SK-N-SH (cell line): ENCODE measurements around the gene IL12RB1. TPM values are rescaled to one million over a fixed set of nuclear protein-coding genes. Genes with fewer than 3 reads are reported as not detected.

Experiments used
- CTCF ChIA-PET: fragments of 300-600, 350-600 bp; formaldehyde crosslinking; extraction: SDS; loops from one replicate; lab custom pipeline; 2021; lab: Yijun Ruan, JAX
- POLR2A ChIA-PET: fragments of 350-600 bp; sonication (Branson Sonifier 250); formaldehyde crosslinking; extraction: SDS; loops from one replicate; lab custom pipeline; 2020; ENCODE audit warnings: antibody characterized with exemption, inconsistent platforms; lab: Yijun Ruan, JAX
- DNase-seq: peaks from one replicate; pipeline ENCODE4 v3.0.0; 2012
- H2AFZ ChIP-seq: fragments of 200-600 bp; sonication (generic); 2 replicates; pipeline ENCODE4 v1.8.1; 2016; ENCODE audit warnings: antibody characterized with exemption, mild to moderate bottlenecking, low read depth
- H3F3A ChIP-seq: fragments of 200-600 bp; sonication (generic); replicated peaks from 2 replicates; pipeline ENCODE3; 2016; ENCODE audit warnings: antibody characterized with exemption, mild to moderate bottlenecking; ENCODE audit not compliant: insufficient read depth
- H3K27ac ChIP-seq, 2 experiments: fragments of 200-500 bp in 1 of 2; fragments of 200-600 bp in 1 of 2; sonication (Bioruptor generic) in 1 of 2; sonication (generic), shearing (Covaris generic) in 1 of 2; 2 replicates each; pipeline versions ENCODE4 v1.5.1 to v1.6.1; 2014 to 2016; ENCODE audit warnings: low read depth in 2 of 2, inconsistent platforms in 1 of 2, low read length in 1 of 2, mild to moderate bottlenecking in 1 of 2, mixed read lengths in 1 of 2
- H3K27me3 ChIP-seq: fragments of 200-600 bp; sonication (generic), shearing (Covaris generic); 2 replicates; pipeline ENCODE4 v1.6.1; 2016; ENCODE audit warnings: mixed run types; ENCODE audit not compliant: insufficient read depth
- H3K36me3 ChIP-seq, 2 experiments: fragments of 200-500 bp in 1 of 2; fragments of 200-600 bp in 1 of 2; sonication (Bioruptor generic) in 1 of 2; sonication (generic) in 1 of 2; replicated peaks in 1 of 2; 2 replicates each; pipeline versions ENCODE3 to v1.5.1; 2014 to 2016; ENCODE audit warnings: low read length in 1 of 2, mild to moderate bottlenecking in 1 of 2; ENCODE audit not compliant: insufficient read depth in 2 of 2, control insufficient read depth in 1 of 2
- H3K4me1 ChIP-seq, 2 experiments: fragments of 200-500 bp in 1 of 2; fragments of 200-600 bp in 1 of 2; sonication (Bioruptor generic) in 1 of 2; sonication (generic), shearing (Covaris generic) in 1 of 2; 2 replicates each; pipeline versions ENCODE4 v1.5.1 to v1.6.1; 2014 to 2016; ENCODE audit warnings: low read depth in 1 of 2, low read length in 1 of 2, mixed run types in 1 of 2; ENCODE audit not compliant: insufficient read depth in 2 of 2, control insufficient read depth in 1 of 2
- H3K4me2 ChIP-seq: fragments of 200-600 bp; sonication (generic), shearing (Covaris generic); 2 replicates; pipeline ENCODE4 v1.6.1; 2017; ENCODE audit warnings: mixed run types
- H3K4me3 ChIP-seq, 2 experiments: fragments of 200-500 bp in 1 of 2; fragments of 200-600 bp in 1 of 2; sonication (Bioruptor generic) in 1 of 2; sonication (generic), shearing (Covaris generic) in 1 of 2; 2 replicates each; pipeline versions ENCODE4 v1.5.1 to v1.8.1; 2014 to 2016; ENCODE audit warnings: low read depth in 2 of 2, inconsistent platforms in 1 of 2, low read length in 1 of 2, mild to moderate bottlenecking in 1 of 2, mixed read lengths in 1 of 2, moderate library complexity in 1 of 2
- H3K79me2 ChIP-seq: fragments of 200-600 bp; sonication (generic); 2 replicates; pipeline ENCODE4 v1.8.1; 2017; ENCODE audit warnings: mild to moderate bottlenecking; ENCODE audit not compliant: insufficient read depth
- H3K9ac ChIP-seq: fragments of 200-600 bp; sonication (generic); 2 replicates; pipeline ENCODE4 v1.6.1; 2017; ENCODE audit warnings: mixed run types
- H3K9me2 ChIP-seq: fragments of 200-600 bp; sonication (generic); 2 replicates; pipeline ENCODE4 v1.6.1; 2017; ENCODE audit warnings: mixed run types
- H3K9me3 ChIP-seq: fragments of 200-600 bp; sonication (generic); 2 replicates; pipeline ENCODE4 v1.6.1; 2017; ENCODE audit warnings: mixed run types, mild to moderate bottlenecking, moderate library complexity
- H4K20me1 ChIP-seq: fragments of 200-600 bp; sonication (generic); 2 replicates; pipeline ENCODE4 v1.6.1; 2017; ENCODE audit warnings: mild to moderate bottlenecking, mixed run types; ENCODE audit not compliant: insufficient read depth
- EZH2phosphoT487 ChIP-seq: fragments of 200-600 bp; sonication (generic); IDR thresholded peaks from 2 replicates; pipeline ENCODE4 v1.6.1; 2017; ENCODE audit warnings: low read depth, mixed run types, mild to moderate bottlenecking, antibody characterized with exemption, moderate library complexity, borderline replicate concordance
- FOXJ3 ChIP-seq: sonication (generic); formaldehyde crosslinking; IDR thresholded peaks from 2 replicates; pipeline ENCODE4 v1.5.1; 2020; ENCODE audit warnings: mild to moderate bottlenecking, missing genetic modification reagents
- GABPA ChIP-seq: IDR thresholded peaks from 2 replicates; pipeline ENCODE4 v1.4.0; 2012; ENCODE audit warnings: low read depth, mild to moderate bottlenecking
- IRF3 ChIP-seq: fragments of 150-350 bp; IDR thresholded peaks from 2 replicates; pipeline ENCODE4 v1.6.1; 2016; ENCODE audit warnings: mild to moderate bottlenecking, low read depth, low read length
- MEF2A ChIP-seq: IDR thresholded peaks from 2 replicates; pipeline ENCODE4 v1.4.0; 2012; ENCODE audit warnings: low read depth, borderline replicate concordance
- MXI1 ChIP-seq: IDR thresholded peaks from 2 replicates; pipeline ENCODE4 v1.6.1; 2012; ENCODE audit warnings: mild to moderate bottlenecking, low read depth, low read length, improper control_type of control experiment
- POLR2AphosphoS5 ChIP-seq: IDR thresholded peaks from 2 replicates; pipeline ENCODE4 v1.6.1; 2012; ENCODE audit warnings: low read depth, low read length
- RCOR1 ChIP-seq: fragments of 150-350 bp; IDR thresholded peaks from 2 replicates; pipeline ENCODE4 v1.6.1; 2017; ENCODE audit warnings: antibody characterized with exemption, low read length
- REST ChIP-seq: IDR thresholded peaks from 2 replicates; pipeline ENCODE4 v1.6.1; 2012; ENCODE audit warnings: mild to moderate bottlenecking, low read depth, low read length, moderate library complexity
- RFX5 ChIP-seq: IDR thresholded peaks from 2 replicates; pipeline ENCODE4 v1.6.1; 2012; ENCODE audit warnings: mild to moderate bottlenecking, improper control_type of control experiment, low read length
- SIN3A ChIP-seq: IDR thresholded peaks from 2 replicates; pipeline ENCODE4 v1.6.1; 2012; ENCODE audit warnings: low read depth, mild to moderate bottlenecking, low read length, moderate library complexity, borderline replicate concordance
- SMC3 ChIP-seq: IDR thresholded peaks from 2 replicates; pipeline ENCODE4 v1.6.1; 2012; ENCODE audit warnings: low read depth, low read length, improper control_type of control experiment
- TEAD4 ChIP-seq: IDR thresholded peaks from 2 replicates; pipeline ENCODE4 v1.4.0; 2012; ENCODE audit warnings: mild to moderate bottlenecking, borderline replicate concordance; ENCODE audit not compliant: insufficient read depth
- USF1 ChIP-seq: IDR thresholded peaks from 2 replicates; pipeline ENCODE4 v1.4.0; 2012; ENCODE audit warnings: low read depth, borderline replicate concordance
- USF2 ChIP-seq: fragments of 150-350 bp; IDR thresholded peaks from 2 replicates; pipeline ENCODE4 v1.6.1; 2017; ENCODE audit warnings: antibody characterized with exemption, low read length, low read depth, borderline replicate concordance
- YY1 ChIP-seq: IDR thresholded peaks from 2 replicates; pipeline ENCODE4 v1.4.0; 2012; ENCODE audit warnings: low read depth, mild to moderate bottlenecking
- WGBS: methylation state at CpG from one replicate; pipeline ENCODE4 v1.1.6; 2017; ENCODE audit warnings: low lambda C conversion rate; 5-methylcytosine and 5-hydroxymethylcytosine counted together
- polyA plus RNA-seq, 3 experiments: library from polyadenylated mRNA; depleted of rRNA; stranded (reverse); fragments of >200 nt; gene quantifications; 2 replicates each; pipeline ENCODE4 v1.2.3, GENCODE V29; 2012

Gene IL12RB1
- polyA plus RNA-seq, 1 of the 3 experiments (the other 2 are of a cell fraction): 0.02 TPM

- no peak for TF ChIP-seq REST
- TF ChIP-seq IRF3: no peak
- no peak for TF ChIP-seq POLR2AphosphoS5
- no peak for TF ChIP-seq RCOR1
- no peak for TF ChIP-seq USF2
- no peak for TF ChIP-seq FOXJ3 (CRISPR knock-in tag)
- TF ChIP-seq RFX5: no peak
- TF ChIP-seq SMC3: no peak
Observed at GRCh38 chr19:18059902-18060301, 26.8 kb downstream of the IL12RB1 start (continued).

GRCh38 chr19:18059297-18059696 lies 27.4 kb downstream of the IL12RB1 start:
- no peak overlapping the region for H3K27ac ChIP-seq
- H3K9ac ChIP-seq: no peak overlapping the region
- H3F3A ChIP-seq: no peaks in the 10 kb centered on the region
- no peaks in the 10 kb centered on the region for H3K79me2 ChIP-seq
- H3K4me2 ChIP-seq: no peak overlapping the region
- no peak overlapping the region for H3K4me3 ChIP-seq
- no peaks in the 10 kb centered on the region for H4K20me1 ChIP-seq
- TF ChIP-seq USF2 (no peak), GABPA (no peak), EZH2phosphoT487 (no peak), SIN3A (no peak), IRF3 (no peak), USF1 (no peak), TEAD4 (no peak), MEF2A (no peak), YY1 (no peak), MXI1 (no peak)
- TF ChIP-seq, all 33 proteins: peak for 0
- WGBS: 40% methylated on average over 6 of the region's 8 CpGs
- Histone ChIP-seq H3K9me3 (no peaks in the 10 kb centered on the region), H3K9me2 (no peaks in the 10 kb centered on the region), H2AFZ (no peak overlapping the region), H3K36me3 (no peaks in the 10 kb centered on the region), H3K27me3 (no peaks in the 10 kb centered on the region), H3K4me1 (peaks cover 0 to 3% of the 10 kb centered on the region in 2 experiments; a peak in 1 of 4 replicates)
- CTCF ChIA-PET: interaction anchor here (0.7 to 8.9 kb wide), 20 partner anchors 9 to 125 kb away, joined by 3 to 118 read pairs (median 5); partner anchors contain the start of gene ARRDC2
- POLR2A ChIA-PET: no interaction called here
- no peak for DNase-seq
